GM19035 (cell line): Measurements from ENCODE around the gene DDA1.
"Not testable (repeated sequence)": the region's sequence is repeated elsewhere in the genome, so short reads cannot be mapped to it uniquely, and the experiment has no call there.

Experiments
- ATAC-seq: cut with Tn5 transposase; IDR thresholded peaks from one replicate; pipeline ENCODE4 v1.9.1; 2021; ENCODE audit not compliant: unreplicated experiment

Gene DDA1

DNA sequence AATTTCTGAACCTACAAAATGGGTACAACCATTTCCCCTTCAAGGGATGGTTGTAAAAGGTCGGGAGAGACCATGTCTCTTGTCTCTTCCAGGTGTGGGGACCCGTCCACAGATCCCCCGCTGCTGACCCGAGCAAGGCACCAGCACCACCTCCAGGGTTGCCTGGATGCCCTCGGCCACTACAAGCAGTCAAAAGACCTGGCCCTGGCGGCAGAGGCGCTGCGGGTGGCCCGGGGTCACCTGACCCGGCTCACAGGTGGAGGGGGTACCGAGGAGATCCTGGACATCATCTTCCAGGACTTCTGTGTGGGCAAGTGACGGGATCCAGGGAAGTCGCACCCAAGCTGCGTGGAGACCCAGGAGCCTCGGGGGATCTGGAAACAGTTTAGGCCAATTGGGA is 32.0 kb downstream of the DDA1 start:
- ATAC-seq: no peak

DNA sequence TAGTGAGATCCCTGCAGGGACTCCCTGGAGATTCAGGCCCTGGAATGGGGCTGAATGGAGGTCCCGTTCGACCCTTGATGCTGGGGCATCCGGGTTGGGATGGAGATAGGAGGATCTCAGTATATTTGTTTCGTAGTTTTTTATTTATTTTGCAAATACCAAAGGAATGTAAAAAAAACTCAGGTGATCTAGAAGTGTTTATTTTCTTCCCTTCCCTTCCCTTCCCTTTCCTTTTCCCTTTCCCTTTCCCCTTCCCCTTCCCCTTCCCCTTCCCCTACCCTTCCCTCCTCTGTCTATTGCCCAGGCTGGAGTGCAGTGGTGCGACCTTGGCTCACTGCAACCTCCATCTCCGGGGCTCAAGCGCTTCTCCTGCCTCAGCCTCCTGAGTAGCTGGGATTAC is 32.5 kb downstream of the DDA1 start:
- no peak for ATAC-seq

DNA sequence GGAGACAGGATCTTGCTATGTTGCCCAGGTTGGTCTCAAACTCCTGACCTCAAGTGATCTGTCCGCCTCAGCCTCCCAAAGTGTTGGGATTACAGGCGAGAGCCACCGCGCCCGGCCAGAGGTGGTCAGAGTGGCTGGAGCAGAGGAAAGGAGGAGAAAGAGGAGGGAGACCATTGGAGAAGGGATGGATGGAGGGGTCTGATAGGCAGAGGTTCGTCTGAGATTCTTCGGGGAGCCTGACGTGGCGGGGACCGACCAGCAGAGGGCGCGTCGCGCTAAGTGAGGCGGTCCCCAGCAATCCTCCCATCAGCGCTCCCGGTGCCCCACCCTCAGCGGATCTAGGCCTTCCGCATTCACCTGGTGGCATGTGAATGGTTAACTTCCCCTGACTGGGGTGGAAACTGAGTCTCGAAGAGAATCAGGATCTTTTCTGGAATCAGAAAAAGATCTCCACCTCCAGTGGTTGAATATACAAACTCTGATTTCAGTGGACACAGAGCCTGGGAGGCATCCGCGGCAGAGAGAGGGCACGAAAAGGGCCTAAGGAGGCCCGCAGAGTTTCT is 36.8 kb downstream of the DDA1 start:
- no peak for ATAC-seq

DNA sequence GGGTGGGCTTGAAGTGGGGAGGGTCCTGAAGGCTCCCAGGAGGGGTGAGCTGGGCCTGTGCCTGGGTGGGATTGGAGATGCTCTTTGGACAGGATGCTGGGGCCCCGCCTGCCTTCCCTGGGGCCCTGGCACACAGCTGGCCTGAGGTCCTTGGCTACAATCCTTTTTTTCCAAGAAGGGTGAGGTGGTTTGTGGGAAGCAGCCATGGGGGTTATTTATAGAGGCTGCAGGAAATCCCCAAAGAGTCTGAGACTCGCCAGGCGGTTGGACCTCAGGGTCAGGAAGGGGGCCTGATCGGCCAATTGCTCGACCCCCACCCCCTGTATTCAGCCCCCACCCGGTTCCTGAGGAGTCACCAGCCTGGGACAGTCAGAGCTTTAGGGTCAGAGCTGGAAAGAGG is 38.0 kb downstream of the DDA1 start:
- ATAC-seq: no peak

DNA sequence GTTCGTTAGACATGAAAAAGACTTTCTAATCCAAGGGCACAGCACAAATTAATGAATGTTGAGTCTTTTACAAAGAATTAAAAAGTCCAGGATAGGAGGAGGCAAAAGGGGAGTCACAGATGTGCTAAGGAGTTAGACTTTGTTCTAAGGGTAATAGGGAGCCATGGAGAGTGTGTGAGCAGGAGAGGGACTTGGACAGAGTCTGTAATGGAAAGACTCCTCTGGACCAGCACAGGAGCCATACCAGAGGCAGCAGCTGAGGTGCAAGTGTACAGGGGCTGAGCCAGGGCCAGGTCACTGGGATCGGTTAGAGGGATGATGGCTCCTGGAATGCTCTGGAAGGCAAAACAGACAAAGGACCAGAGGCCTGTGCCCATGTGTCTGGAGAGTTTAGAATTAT is 38.5 kb downstream of the DDA1 start:
- no peak for ATAC-seq

- no peak for ATAC-seq
Observed at GRCh38 chr19:17348700-17349099, 39.3 kb downstream of the DDA1 start.

DNA sequence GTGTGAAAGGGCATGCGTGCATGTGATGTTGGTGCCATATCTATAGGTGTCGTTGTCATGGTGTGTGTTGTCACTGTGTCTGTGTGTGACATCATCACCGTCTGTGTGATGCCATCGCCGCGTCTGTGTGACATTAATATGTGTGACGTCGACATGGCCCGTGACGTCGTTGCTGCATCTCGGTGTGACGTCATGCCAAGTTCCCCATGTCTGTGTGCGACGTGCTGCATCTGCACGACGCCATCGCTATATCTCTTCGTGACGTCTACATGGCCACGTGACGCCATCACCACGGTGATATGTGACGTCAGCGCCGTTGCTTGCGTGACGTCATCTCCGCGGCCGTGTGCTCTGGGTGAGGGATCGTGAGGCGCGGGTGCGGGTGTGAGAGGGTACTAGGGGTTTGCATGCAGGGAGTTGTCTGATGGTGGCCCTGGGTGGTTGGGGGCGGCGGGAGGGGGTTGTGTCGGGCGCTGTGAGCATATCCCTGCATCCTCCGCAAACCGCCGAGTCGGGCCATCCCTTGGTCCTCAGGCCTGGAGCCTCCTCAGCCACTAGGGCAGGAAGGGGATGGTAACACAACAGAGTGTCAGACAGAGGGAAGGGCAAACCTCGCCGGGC is 42.6 kb downstream of the DDA1 start:
- no peak for ATAC-seq

GRCh38 chr19:17352608-17353280 is 43.4 kb downstream of the DDA1 start:
- no peak for ATAC-seq

DNA sequence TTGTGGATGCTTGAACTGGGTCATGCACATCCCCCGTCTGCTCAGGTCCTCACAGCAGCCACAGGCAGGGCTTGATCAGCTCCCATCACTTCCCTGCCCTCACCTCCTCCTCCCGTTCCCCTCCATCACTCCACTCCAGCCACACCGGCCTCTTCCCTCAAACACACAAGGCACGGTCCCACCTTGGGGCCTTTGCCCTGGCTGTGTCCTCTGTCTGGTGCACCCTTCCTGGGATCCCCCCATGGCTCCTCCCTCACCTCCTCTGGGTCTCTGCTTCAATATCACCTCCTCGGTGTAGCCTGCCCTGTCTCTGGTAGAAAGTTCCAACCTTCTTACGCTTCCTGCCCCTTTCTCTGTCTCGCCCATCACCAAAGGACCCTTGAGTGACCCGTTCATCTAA is 44.0 kb downstream of the DDA1 start:
- ATAC-seq: no peak

GRCh38 chr19:17357078-17357666 is 47.8 kb downstream of the DDA1 start:
- no peak for ATAC-seq

DNA sequence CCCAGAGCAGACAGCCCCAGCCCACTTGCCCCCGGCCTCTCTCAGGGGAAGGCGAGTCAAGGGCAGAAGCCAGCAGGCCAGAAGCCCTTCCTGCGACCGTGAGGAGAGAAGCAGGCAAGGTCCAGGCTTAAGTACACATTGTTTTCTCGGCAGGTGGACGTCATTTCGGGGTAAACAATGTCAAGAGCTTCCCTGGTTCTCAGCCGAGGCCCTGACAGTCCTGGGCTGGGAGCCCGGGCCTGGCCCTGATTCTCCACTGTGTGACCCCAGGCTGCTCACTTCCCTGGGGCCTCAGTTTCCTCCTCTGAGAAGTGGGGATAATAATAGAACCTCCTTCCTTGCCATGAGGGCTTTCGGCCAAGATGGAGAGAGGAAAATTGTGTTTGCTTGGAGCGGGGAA is 48.4 kb downstream of the DDA1 start:
- ATAC-seq: no peak

GRCh38 chr19:17358395-17358794 is 49.0 kb downstream of the DDA1 start:
- no peak for ATAC-seq

GRCh38 chr19:17359905-17360800 is 50.8 kb downstream of the DDA1 start:
- no peak for ATAC-seq

DNA sequence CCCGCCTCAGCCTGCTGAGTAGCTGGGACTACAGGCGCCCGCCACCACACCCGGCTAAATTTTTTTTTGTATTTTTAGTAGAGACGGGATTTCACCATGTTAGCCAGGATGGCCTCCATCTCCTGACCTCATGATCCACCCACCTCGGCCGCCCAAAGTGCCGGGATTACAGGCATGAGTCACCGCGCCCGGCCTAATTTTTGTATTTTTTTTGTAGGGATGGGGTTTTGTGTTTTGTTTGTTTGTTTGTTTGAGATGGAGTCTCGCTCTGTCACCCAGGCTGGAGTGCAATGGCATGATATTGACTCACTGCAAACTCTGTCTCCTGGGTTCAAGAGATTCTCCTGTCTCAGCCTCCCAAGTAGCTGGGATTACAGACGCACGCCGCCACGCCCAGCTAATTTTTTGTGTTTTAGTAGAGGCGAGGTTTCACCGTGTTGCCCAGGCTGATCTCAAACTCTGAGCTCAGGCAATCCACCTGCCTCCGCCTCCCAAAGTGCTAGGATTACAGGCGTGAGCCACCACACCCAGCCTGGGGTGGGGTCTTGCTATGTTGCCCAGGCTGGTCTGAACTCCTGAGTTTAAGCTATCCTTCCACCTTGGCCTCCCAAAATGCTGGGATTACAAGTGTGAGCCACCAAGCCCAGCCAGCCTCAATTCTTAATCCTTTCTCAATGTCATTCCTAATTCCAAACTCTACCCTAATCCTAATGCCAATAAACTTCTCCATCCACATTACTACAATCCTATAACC is 54.7 kb downstream of the DDA1 start:
- ATAC-seq: not testable (repeated sequence)

DNA sequence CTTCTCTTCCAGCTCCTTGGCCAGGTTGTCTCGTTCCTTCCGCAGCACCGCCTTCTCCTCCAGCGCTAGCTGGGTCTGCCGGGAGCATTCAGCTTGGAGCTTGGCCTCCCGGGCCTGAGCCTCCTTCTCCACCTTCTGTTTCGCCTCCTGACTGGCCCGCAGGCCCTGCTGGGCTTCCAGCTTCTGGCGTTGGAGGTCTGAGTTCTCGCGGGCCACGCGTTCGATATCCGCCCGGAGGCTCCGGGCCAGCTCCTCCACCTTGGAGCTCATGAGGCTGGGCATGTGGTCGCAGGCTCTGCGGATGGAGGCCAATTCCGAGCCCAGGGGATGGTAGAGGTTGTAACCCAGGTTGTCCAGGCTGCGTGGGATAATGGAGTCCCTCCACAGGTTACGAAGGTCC is 56.0 kb downstream of the DDA1 start:
- no peak for ATAC-seq

- peak; percentile 86 for ATAC-seq
Observed at GRCh38 chr19:17370026-17370587, 60.7 kb downstream of the DDA1 start.
